Panc1 (cell line): ENCODE data around the gene KRT6C. TPM values are rescaled to one million over a fixed set of nuclear protein-coding genes. Genes with fewer than 3 reads are reported as not detected.

Experiments
- ATAC-seq: fragments of 200-7000 bp; cut with Tn5 transposase; 2 replicates; pipeline ENCODE4 v1.9.1; 2020; ENCODE audit warnings: mild to moderate bottlenecking, moderate library complexity
- BruUV-seq: library from RNA; stranded (reverse); fragments of 400-500 nt; replicated peaks from 2 replicates; lab custom pipeline; 2021; lab: Mats Ljungman, UMichigan
- CTCF ChIA-PET: fragments of 300-600 bp; sonication (Branson Sonifier 250); formaldehyde crosslinking; loops from one replicate; lab custom pipeline; 2022; ENCODE audit warnings: antibody characterized with exemption; lab: Charles Lee
- POLR2A ChIA-PET: fragments of 300-600 bp; sonication (Branson Sonifier 250); formaldehyde crosslinking; loops from one replicate; lab custom pipeline; 2022; ENCODE audit warnings: antibody characterized with exemption; lab: Charles Lee
- DNase-seq: peaks from one replicate; pipeline ENCODE4 v3.0.0-alpha.2; 2010; ENCODE audit warnings: low read depth, low spot score
- H3K27ac ChIP-seq: 2 replicates; pipeline ENCODE4 v1.5.1; 2011; ENCODE audit warnings: mild to moderate bottlenecking, low read length, inconsistent platforms
- H3K27me3 ChIP-seq: fragments of 200-500 bp; sonication (Bioruptor generic); 2 replicates; pipeline ENCODE4 v1.6.0; 2014; ENCODE audit warnings: low read length, inconsistent platforms; ENCODE audit not compliant: control insufficient read depth, insufficient read depth
- H3K36me3 ChIP-seq: fragments of 200-500 bp; sonication (Bioruptor generic); 2 replicates; pipeline ENCODE4 v1.5.1; 2014; ENCODE audit warnings: inconsistent platforms, mild to moderate bottlenecking, low read length, moderate library complexity; ENCODE audit not compliant: control insufficient read depth, insufficient read depth
- H3K4me1 ChIP-seq: 2 replicates; pipeline ENCODE4 v1.5.1; 2011; ENCODE audit warnings: inconsistent platforms, mild to moderate bottlenecking, low read length, moderate library complexity; ENCODE audit not compliant: control insufficient read depth, insufficient read depth
- H3K4me3 ChIP-seq, 2 experiments: 2 replicates each; pipeline ENCODE4 v1.5.1; 2011 to 2012; ENCODE audit warnings: low read depth in 2 of 2, low read length in 2 of 2, mild to moderate bottlenecking in 2 of 2, inconsistent platforms in 1 of 2, moderate library complexity in 1 of 2
- H3K9me3 ChIP-seq: fragments of 200-500 bp; sonication (Bioruptor generic); 2 replicates; pipeline ENCODE4 v1.5.1; 2014; ENCODE audit warnings: low read depth, mild to moderate bottlenecking, inconsistent platforms, low read length, moderate library complexity; ENCODE audit not compliant: control insufficient read depth, insufficient read depth
- POLR2AphosphoS5 ChIP-seq: IDR thresholded peaks from 2 replicates; pipeline ENCODE4 v1.6.1; 2012; ENCODE audit warnings: mild to moderate bottlenecking, low read depth, low read length, moderate library complexity
- SIN3A ChIP-seq: IDR thresholded peaks from 2 replicates; pipeline ENCODE4 v1.6.1; 2012; ENCODE audit warnings: low read depth, mild to moderate bottlenecking, low read length, moderate library complexity, borderline replicate concordance; ENCODE audit not compliant: insufficient read depth
- TCF7L2 ChIP-seq: IDR thresholded peaks from 2 replicates; pipeline ENCODE4 v1.6.1; 2011; ENCODE audit warnings: mild to moderate bottlenecking, low read depth, low read length, inconsistent platforms
- in situ Hi-C: cut with HindIII; loops from 2 replicates; pipeline ENCODE4 v1.10.0; 2016; ENCODE audit warnings: low sequenced_read_pairs, low pct_unique_long_range_greater_than_20kb
- intact Hi-C: fragments of 100-400 bp; cut with micrococcal nuclease; formaldehyde crosslinking; loops from one replicate; pipeline ENCODE4 v1.10.0; 2022; ENCODE audit not compliant: unreplicated experiment
- total RNA-seq: library from RNA; stranded (reverse); gene quantifications from one replicate; pipeline ENCODE4 v1.2.1, GENCODE V29; 2021; ENCODE audit not compliant: unreplicated experiment
- TF ChIP-seq, protein P1 (sequence below): fragments of 450-650 bp; IDR thresholded peaks from 2 replicates; pipeline ENCODE4 v1.5.1; 2017; ENCODE audit warnings: mild to moderate bottlenecking
- TF ChIP-seq, protein P2 (sequence below), 2 experiments: IDR thresholded peaks; 2 replicates each; pipeline ENCODE4 v1.6.1; 2011 to 2012; ENCODE audit warnings: low read depth in 2 of 2, control low read depth in 1 of 2, low read length in 1 of 2, mild to moderate bottlenecking in 1 of 2, moderate library complexity in 1 of 2; ENCODE audit not compliant: insufficient read depth in 1 of 2

KRT6C gene
- total RNA-seq, 1 experiment from 2014 or later, result not detected

DNA sequence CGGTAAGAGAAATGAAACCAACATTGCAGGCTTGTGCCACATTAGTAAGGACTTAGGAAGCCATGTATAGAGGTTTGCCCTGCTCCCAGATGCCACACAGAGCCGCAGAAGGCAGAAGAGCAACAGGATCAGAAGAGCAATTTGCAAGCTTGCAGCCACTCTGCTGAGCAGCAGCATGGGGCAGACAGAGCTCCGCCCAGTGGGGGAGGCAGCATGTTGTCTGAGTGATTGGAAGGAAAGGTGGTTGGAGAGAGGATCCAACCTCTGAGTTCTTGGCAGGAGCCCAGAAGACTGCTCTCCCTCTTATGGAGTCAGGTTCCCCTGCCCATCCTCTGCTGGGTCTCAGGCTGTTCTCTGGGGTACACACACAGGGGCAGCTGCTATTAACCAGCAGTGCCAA is 21.8 kb upstream of the KRT6C start:
- TF ChIP-seq, protein P1, sequence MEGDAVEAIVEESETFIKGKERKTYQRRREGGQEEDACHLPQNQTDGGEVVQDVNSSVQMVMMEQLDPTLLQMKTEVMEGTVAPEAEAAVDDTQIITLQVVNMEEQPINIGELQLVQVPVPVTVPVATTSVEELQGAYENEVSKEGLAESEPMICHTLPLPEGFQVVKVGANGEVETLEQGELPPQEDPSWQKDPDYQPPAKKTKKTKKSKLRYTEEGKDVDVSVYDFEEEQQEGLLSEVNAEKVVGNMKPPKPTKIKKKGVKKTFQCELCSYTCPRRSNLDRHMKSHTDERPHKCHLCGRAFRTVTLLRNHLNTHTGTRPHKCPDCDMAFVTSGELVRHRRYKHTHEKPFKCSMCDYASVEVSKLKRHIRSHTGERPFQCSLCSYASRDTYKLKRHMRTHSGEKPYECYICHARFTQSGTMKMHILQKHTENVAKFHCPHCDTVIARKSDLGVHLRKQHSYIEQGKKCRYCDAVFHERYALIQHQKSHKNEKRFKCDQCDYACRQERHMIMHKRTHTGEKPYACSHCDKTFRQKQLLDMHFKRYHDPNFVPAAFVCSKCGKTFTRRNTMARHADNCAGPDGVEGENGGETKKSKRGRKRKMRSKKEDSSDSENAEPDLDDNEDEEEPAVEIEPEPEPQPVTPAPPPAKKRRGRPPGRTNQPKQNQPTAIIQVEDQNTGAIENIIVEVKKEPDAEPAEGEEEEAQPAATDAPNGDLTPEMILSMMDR, result no peak
- TF ChIP-seq POLR2AphosphoS5, result no peak
- TF ChIP-seq, protein P2, sequence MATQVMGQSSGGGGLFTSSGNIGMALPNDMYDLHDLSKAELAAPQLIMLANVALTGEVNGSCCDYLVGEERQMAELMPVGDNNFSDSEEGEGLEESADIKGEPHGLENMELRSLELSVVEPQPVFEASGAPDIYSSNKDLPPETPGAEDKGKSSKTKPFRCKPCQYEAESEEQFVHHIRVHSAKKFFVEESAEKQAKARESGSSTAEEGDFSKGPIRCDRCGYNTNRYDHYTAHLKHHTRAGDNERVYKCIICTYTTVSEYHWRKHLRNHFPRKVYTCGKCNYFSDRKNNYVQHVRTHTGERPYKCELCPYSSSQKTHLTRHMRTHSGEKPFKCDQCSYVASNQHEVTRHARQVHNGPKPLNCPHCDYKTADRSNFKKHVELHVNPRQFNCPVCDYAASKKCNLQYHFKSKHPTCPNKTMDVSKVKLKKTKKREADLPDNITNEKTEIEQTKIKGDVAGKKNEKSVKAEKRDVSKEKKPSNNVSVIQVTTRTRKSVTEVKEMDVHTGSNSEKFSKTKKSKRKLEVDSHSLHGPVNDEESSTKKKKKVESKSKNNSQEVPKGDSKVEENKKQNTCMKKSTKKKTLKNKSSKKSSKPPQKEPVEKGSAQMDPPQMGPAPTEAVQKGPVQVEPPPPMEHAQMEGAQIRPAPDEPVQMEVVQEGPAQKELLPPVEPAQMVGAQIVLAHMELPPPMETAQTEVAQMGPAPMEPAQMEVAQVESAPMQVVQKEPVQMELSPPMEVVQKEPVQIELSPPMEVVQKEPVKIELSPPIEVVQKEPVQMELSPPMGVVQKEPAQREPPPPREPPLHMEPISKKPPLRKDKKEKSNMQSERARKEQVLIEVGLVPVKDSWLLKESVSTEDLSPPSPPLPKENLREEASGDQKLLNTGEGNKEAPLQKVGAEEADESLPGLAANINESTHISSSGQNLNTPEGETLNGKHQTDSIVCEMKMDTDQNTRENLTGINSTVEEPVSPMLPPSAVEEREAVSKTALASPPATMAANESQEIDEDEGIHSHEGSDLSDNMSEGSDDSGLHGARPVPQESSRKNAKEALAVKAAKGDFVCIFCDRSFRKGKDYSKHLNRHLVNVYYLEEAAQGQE (IDR thresholded peaks at IDR 0.05; ENCODE audit: insufficient read depth in 1 of 2, low read depth in 2 of 2, low read length in 1 of 2), result no peak
- no peak for TF ChIP-seq TCF7L2
- no peak for TF ChIP-seq SIN3A
- POLR2A ChIA-PET, result no interaction called here
- H3K27ac ChIP-seq, result no peak overlapping the region
- intact Hi-C loops, result no loop called here
- H3K4me3 ChIP-seq, result no peak overlapping the region
- H3K4me1 ChIP-seq, result no peaks in the 10 kb centered on the region
- DNase-seq (no peak), ATAC-seq (no peak)
- H3K27me3 ChIP-seq, result peaks cover 9% of the 10 kb centered on the region; the same call in 1 of the 2 replicates
- H3K9me3 ChIP-seq, result no peaks in the 10 kb centered on the region
- in situ Hi-C loops, result no loop called here
- CTCF ChIA-PET, result no interaction called here
- no TSS peak for BruUV-seq
- no peaks in the 10 kb centered on the region for H3K36me3 ChIP-seq

DNA sequence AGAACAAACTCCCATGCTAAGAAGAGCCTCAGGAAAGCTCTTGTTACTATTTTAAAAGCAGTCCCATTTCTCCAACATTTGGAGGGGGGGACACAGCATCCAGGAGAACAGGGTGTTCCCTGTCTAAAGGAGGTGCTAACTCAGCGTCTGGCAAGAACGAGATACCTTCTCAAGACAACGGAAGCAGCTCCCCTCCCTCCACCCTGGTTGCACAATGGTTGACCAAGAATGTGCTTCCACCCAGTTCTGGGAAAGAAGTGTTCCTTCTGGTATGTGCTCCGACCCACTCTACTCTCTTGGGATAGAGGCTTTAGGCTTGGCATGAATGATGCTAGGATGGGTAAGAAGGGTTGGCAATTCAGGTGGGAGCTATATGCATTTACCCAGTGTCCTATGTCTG is 20.9 kb upstream of the KRT6C start:
- no peak overlapping the region for H3K4me3 ChIP-seq
- ATAC-seq (no peak), DNase-seq (no peak)
- POLR2A ChIA-PET, result no interaction called here
- TF ChIP-seq SIN3A, result no peak
- TF ChIP-seq POLR2AphosphoS5, result no peak
- no peak for TF ChIP-seq TCF7L2
- TF ChIP-seq, protein P1, result no peak
- TF ChIP-seq, protein P2 (IDR thresholded peaks at IDR 0.05; ENCODE audit: insufficient read depth in 1 of 2, low read depth in 2 of 2, low read length in 1 of 2), result no peak
- H3K36me3 ChIP-seq, result no peaks in the 10 kb centered on the region
- no TSS peak for BruUV-seq
- H3K27me3 ChIP-seq, result peaks cover 9% of the 10 kb centered on the region; the same call in 1 of the 2 replicates
- H3K4me1 ChIP-seq, result no peaks in the 10 kb centered on the region
- in situ Hi-C loops (no loop called here), intact Hi-C loops (no loop called here)
- H3K9me3 ChIP-seq, result no peaks in the 10 kb centered on the region
- CTCF ChIA-PET, result no interaction called here
- H3K27ac ChIP-seq, result no peak overlapping the region
